ENCODE data around the gene CAV1. TPM values are rescaled to one million over a fixed set of nuclear protein-coding genes. Genes with fewer than 3 reads are reported as not detected.

Gene CAV1
- total RNA-seq, 1 donor from 2014 or later, result 127 TPM

Other genes starting within 250 kb of the CAV1 start
- 64.4 TPM for gene CAV2, start 25.3 kb upstream of the CAV1 start, total RNA-seq
- gene MET, start 147.2 kb downstream of the CAV1 start, total RNA-seq, result 54.1 TPM